Left kidney (tissue), 2 donors: ENCODE data around the gene FAM131C. TPM values are rescaled to one million over a fixed set of nuclear protein-coding genes. Genes with fewer than 3 reads are reported as not detected.
A peak's percentile ranks its signal among the peaks of the same experiment; 100 is the strongest.
"Not testable (repeated sequence)": the region's sequence is repeated elsewhere in the genome, so short reads cannot be mapped to it uniquely, and the experiment has no call there.

Source experiments
- DNase-seq: peaks from one replicate; pipeline ENCODE4 v3.0.0-alpha.2; 2013
- polyA plus RNA-seq: library from polyadenylated mRNA; unstranded; fragments of 120-200 nt; gene quantifications from one replicate; pipeline ENCODE4 v1.2.1, GENCODE V29; 2013; ENCODE audit not compliant: insufficient read length

FAM131C gene
- polyA plus RNA-seq, 1 donor = 1.3 TPM

DNA sequence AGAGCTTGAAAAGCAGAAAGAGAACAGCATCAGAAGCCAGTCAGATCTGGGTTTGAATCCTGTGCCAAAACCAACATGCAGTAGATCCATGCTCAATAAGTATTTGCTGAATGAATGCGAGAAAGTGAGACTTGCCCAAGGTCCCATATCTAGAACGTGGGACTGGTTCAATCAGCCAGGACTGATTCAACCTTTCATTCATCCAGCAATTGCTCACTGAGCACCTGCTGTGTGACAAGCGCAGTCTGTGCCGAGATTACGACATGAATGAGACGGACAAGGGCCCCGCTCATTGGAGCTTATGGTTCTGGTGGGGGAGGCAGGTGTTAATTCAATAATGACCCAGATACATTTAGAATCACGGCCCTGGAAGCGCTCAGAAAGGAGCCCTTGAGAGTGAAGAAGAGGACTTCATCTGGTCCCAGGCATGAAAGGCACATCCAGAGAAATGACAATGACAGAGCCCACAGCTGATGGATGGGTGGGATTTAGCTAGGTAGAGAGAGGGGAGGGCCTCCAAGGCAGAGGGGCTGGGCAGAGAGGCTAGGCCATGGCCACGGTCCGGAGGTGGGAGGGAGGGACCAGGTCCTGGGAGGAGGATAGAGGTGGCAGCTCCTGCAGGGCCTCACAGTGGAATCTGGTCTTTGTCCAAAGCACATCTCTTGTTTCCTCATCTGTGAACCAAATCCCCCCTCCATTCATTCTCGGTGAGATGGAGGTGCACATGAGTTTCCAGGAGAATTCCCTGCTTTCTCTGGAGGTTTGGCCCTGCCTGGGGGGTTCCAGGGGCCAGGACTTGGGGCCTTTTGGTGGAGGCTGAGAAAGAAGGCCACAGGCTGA, 4.2 kb upstream of the FAM131C start:
- no peak for DNase-seq

DNA sequence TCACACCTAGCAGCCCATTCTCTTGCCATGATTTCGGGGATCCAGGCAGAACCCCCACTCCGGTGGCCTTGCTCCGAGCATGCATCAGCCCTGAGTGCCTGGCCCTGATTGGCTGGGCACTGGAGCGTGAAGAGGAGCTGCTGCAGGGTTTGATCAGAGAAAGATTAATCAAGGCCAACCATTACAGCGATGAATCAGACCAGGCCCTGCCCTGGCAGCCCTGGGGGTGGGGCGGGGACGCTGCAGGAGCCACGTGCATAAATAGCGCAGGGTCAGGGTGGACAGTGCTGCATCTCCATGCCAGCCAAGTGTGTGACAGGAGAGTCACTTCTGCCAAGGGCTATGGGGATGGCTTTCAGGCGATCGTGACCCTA, 3.4 kb upstream of the FAM131C start:
- DNase-seq = no peak

DNA sequence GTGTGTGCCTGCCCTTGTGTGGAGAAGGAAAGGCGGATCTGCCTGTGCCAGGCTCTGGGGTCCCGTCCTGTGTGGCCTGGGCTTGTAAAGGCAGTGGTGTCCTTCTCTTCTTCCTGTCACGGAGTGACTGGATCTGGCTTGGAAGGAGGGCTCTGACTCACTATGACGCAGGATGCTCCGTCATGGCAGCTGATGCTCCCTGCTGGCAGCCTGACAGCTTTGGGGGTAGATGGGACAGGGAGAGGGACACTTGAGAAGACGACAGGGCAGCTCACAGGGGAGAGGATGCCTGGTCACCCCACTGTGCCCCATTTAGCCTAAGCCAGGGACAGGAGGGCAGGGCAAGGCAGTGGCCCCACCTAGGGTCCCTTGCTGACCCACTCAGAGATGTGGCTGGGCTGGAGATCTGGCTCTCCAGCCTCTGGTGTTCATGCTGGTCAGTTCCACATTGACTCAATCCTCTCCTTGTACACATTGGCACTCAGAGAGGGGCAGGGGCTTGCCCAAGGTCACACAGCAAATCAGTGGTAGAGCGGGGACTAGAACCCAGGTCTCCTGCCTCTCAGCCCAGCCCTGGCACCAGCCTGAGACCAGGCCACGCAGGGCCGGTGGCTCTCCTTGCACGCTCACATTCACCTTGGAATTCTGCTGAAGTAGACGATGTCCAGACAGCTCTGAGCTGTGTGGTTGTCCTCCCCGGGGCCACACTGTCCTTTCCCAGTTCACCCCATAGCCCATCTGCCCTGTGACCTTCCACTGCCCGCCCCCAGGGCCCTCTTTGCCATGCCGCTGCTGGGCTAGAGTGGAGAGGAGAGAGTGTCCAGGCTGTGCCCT, 2.8 kb upstream of the FAM131C start:
- no peak for DNase-seq

DNA sequence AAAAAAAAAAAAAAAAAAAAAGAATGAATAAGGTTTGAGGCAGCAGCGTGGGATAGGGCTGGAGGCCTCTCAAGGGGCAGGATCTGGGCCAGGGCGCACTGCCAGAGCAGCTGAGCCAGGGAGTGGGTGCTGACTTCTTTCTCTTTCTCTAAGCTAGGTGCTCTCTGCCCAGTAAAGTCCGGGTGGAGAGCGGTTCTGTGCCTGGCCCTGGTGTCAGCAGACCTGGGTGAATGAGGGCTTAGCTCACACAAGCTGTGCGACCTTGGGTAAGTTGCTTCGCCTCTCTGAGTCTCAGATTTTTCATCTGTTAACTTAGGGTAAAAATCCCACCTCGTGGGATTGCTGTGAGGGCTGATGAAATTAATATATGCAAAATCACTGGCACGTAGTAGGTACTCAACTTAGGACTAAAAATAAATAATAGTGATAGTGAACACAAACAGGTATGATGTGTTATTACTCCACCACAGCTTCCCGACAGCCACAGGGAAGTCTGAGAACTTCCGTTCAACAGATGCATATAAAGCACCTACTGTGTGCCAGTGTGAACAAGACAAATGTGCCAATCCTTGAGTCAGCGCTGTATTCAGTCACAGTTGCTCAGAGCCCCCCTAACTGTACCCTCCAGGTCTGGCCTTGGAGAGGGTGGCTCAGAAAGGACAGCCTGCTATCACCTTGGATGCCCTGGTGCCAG, 2.0 kb upstream of the FAM131C start:
- DNase-seq = no peak

DNA sequence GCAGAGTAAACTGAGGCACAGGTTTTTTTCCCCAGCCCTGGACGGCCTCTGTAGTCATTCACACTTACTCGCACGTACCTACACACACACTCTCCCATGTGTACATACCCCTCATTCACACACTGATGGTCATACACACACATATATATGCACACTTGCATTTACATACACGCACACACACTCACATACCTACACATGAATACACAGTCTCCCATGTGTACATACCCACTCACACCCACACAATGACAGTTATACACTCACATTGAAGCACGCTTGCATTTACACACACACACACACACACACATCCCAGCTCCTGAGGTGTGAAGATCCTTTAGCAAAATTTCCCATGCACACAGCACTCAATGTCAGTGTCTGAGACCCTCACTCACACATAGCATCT, 766 bp upstream of the FAM131C start:
- DNase-seq = no peak

DNA sequence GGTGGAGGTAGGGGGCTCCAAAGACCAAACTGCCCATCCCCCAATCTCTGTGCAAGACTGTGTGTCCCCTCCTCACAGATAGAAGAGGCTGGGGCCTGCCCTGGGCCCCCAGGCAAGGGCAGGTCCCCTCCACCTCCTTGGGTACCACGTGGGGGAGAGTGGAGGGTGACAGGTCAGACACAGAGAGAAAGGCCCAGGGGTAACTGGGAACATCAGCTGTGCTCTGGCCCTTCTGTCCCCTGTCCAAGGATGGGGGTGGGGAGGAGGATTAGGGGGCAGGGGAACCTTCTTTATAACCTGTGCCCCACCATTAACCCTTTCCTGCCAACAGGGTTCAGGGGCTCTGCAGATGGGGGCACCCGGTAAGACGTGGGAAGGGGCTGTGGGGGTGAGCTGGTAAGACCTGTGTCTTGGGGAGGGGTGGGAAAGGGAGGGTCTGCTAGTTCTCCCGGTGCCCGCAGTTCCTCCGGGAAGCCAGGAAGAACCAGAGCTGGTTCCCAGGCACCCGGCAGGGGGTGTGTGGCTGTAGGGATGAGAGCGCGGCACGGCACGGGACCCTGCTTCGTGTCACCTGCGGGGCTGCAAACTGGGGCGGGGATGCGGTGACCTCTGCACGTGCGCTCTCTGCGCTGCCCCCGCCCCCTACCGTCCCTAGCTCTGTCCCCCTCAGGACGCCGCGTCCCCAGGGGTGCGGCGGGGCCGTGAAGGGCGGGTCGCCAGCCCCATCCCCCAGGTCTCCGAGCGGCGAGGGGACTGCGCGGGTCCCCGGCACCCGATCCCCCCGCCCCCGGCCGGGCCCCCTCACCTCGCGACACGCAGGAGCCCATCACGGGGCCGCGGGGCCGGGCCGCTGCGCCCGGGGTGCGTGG, 601 bp downstream of the FAM131C start:
- DNase-seq = no peak

DNA sequence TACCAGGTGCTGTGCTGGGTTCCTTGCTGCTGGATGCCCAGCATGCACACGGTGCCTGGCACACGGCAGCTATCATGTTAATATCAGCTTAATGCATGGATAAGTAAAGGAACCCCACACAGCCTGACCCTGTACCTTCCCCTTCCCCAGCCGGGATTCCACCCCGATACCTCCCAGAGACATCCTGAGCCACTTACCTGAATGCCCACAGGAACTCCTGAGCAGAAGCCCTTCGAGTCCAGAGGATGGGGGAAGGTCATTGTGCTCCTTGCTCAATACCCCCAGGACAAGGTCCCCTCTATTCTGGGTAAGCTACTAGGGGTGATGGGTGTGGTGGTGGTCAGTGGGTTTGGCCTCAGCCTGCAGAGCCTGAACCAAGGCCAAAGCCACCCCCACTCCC, 1.4 kb downstream of the FAM131C start:
- no peak for DNase-seq

DNA sequence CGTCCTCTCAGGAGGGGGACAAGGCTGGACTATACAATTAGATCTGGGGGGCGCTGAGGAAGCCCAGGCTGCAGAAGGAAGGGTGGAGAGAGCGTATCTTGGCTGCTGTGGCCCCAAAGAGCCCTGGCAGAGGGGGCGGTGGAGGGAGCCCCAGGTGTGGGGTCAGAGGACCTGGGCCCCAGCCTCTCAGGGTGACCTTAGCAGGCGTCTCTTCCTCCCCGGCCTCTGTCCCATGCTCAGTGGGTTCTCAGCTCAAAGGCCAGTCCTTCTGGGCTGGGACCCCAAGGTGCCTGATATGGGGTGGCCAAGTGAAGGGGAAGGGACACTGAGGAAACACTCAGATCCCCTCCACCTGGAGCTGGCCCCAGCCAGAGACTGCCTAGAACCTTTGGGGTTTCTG, 1.8 kb downstream of the FAM131C start:
- DNase-seq = no peak

DNA sequence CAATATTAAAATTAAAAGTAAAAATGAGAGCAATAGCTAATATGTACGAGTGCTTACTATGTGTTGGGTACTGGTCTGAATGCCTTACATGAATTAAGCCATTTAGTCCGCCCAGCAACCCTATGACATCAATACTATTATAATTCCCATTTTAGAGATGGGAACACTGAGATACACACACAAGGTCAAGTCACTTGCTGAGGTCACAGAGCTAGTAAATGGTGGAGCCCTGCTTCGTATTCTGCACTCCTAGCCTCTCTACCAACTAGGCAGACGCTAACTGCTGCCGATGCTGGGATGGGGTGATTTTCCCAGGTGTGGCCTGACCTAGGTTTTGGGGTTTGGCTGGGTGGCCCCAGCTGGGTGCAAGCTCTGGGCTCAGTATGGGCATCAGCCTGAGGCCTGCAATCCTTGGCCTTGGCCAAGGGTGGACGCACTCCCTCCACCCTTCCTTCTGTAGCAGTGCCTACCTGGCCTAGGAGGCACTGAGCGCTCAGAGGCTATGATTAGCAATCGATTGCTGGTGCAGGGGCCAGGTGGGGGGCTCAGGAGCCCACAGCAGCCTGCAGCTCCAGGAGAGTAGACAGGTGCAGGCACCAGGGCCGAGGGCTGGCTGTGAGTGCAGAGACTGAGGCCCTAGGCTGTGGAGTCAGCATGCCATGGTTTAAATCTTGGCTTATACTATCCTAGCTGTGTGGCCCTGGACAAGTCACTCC, 2.7 kb downstream of the FAM131C start:
- DNase-seq = no peak

DNA sequence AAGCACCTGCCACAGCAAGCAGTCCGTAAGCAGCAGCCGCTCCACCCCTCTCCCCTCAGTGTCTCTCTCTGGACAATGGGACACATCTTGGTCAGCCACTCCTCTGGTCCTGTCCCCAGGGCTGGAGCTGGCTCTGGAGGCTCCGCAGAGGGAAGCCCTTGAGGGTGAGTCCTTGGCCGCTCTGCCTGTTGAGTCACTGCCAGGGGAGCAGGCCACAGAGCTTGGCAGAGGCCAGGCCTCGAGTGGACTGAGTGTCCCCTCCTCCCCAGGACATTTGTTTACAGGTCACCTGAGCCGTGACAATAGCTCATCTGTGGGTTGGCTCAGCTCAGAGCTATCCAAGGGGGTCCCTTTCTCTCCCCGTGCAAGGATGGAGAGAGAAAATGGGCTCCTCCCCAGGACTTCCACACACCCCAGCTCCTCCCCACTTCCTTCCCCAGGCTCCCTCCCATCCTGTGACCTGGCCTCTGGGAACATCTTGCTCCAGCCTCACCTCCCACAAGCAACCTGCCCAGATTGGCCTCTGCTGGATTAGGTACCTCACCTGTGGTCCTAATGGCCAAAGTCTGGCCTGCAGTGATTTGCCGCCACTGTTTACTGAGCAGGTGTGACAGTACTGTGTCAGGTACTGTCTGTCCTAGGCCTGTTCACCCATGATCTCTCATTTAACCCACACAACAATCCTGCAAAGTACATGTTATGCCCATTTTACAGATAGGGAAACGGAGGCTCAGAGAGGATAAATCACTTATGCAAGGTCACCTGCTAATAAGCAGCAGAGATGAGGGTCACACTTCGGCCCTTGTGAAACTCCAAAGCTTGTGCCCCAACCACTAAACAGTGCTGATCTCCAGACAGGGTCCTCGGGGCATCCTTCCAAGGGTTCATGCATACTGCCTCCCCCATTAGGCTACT, 4.8 kb downstream of the FAM131C start:
- DNase-seq = no peak

DNA sequence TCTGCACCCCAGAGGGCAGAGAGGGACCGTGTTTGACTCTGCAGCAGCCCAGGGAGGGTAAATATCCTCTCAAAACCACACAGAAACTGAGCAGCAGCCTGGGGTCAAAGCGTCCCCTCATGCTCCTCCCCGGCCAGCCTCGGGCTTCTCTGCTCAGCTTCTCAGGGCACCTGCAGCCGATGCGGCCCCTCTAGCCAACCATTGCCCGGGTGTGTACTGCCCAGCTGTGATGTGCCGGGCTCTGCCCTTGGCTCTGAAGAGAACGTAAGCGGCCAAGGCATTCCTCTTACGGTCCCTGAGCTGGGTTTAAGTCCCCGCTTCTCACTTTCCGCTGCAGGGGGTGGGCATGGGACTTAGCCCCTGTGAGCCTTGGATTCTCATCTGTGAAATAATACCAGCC, 5.5 kb downstream of the FAM131C start:
- DNase-seq = no peak

DNA sequence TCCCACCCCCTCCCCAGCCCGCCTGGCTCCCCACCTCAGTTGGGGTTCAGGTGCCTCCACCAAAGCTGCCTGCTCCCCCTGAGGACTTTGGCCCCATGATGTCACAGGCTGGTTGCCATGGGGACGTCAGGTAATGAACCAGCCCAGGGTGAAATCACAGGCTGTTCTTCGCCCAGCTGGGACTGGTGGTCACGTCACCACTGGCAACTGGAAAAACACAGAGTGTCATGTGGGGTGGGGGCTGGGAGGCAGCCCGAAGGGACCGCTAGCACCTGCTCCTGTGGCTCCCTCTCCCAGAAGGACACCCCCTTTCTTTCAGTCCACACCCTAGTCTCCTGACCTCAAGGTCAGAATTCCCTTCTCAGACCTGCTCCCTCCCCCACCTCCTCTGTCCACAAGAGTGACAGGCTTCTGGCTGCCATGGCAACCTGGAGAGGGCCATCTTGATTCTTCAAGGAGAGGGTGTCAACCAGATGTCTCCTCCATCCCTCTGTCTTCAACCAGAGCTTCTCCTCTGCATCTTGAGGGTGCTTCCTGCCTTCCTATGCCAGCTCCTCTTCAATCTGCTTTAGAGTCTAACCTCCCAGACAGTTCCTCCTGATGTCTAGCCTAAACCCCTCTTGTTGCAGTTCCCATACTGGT, 6.2 kb downstream of the FAM131C start:
- peak; percentile 68 for DNase-seq

DNA sequence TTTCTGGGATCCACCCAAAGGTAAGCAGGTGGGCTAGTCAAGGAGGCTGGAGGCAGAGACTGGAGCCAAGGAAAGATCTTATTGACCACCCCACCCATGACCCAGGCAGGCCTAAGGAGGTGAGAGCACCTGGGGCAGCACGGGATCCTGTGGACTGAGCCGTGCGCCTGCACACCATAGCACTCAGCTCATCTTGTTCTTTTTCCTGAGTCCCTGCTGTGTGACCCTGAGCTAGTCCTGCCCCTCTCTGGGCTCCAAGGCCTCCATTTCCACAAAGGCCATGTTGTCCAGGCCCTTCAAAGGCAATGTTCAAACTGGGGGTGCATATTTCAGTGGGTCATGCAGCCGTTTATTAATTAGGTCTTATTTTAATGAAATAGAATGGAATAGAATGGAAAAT, 7.2 kb downstream of the FAM131C start:
- no peak for DNase-seq

DNA sequence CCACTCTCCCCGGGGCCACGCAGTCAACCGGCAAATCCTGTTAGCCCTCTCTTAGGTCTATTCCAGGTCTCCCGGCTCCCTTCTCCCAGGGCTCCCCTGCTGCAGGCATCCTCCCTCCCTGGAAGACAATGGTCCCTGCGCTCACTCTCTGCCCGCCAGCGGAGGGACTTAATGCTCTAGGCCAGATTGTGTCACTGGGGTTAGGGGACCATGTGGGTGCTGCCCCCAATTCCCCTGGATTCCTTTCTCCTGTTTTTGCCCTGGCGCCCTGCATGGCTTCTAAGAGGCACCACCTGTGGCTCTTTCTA, 8.2 kb downstream of the FAM131C start:
- no peak for DNase-seq

DNA sequence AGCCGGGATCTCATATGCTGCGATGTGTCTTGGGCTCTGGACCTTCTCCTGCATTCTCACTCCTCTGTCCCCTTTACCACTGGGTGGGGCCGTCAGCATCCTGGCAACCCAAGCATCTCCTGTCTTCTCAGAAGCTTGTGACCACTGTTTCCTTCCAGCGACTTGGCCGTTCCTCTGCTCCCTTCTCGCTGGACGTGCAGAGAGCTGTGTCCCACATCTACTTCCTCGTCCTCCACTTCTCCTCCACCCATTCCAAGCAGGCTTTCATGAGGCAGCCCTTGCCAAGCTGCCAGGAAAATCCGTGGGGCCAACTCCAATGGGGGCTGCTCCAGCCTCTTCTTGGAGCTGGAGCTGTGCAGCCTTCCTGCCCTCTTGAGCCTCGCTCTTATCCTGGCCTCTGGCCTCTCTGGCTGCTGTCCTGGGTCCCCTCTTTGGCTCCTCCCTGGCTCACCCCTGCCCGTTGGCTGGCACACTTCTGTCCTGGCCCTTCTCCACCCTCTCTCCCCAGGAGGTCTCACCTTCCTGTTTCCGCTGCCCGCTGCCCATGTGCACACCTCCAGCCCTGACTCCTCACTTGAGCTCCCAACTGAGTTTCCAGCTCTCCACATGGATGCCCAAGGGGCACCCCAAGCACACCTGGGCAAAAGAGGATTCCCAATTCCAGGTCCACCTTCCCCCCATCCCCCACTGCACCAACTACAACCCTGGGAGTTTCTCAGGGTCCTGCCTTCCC, 8.7 kb downstream of the FAM131C start:
- no peak for DNase-seq

DNA sequence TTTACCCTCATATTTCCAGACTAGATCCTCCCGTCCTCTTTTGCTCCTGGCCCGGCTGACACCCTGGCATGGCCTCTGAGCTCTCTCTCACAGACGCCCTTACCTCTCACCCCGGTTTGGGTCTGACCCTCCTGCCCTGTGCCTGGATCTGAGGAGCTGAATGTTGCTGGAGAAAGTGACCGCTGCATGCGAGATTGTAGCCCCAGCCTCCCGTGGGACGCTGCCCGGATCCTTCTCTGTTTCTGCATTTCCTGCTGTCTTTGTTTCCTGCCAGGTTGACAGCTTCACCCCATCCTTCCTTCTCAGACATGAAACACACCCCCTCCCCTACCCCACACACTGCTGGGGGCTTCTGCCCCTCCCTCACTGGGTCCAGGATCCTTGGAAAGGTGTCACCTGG, 9.5 kb downstream of the FAM131C start:
- no peak for DNase-seq

DNA sequence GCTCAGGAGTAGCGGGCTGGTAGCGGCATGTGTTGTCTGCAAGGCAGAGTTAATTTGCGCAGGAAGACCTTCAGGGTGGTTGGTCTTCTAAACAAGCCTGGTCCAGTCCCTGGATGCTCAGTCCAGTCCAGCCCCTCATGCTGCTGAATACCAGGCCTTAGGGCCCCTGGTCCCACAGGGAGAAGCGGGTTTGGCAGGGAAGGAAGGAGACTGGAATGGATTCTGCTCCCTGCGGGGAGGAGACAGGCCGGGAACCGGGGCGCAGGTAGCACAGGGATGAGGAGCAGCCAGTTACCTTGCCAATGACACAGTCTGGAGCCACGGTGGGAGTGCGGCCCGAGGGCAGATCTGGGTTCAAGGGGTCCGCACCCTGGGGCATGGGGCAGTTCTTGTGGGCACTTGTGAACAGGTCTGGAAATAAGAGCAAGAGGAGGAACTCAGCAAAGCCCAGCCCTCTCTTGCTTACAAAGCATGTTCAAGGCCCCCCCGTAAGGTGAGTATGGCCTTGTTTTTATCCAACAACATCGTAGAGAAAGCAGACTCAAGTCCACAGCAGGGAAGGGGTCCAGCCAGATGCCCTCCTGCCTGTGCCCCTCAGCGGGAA, 10.1 kb downstream of the FAM131C start:
- DNase-seq = no peak

DNA sequence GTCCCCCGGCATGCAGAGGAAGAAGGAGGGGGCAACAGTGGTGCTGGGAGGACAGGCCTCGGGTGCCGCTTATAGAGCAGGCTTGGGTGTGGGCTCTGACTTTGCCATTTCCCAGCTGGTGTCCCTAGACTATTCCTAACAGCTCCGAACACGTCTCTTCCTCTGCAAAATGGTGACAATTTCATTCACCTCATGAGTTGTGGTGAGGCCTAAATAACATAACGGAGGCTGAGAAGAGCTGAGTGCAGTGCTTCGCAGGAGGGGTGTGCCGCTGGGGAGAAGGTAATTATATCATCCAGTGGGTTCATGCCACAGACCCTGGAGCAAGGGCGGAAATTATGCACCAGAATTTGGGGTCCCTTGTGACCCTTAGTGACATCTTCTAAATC, 10.8 kb downstream of the FAM131C start:
- not testable (repeated sequence) for DNase-seq
